GM19043 (cell line): ENCODE measurements around the gene STBD1.
"Not testable (repeated sequence)": the region's sequence is repeated elsewhere in the genome, so short reads cannot be mapped to it uniquely, and the experiment has no call there.

Experiments used
- ATAC-seq: cut with Tn5 transposase; IDR thresholded peaks from one replicate; pipeline ENCODE4 v1.9.1; 2021; ENCODE audit warnings: low read depth; ENCODE audit not compliant: unreplicated experiment

STBD1 gene

DNA sequence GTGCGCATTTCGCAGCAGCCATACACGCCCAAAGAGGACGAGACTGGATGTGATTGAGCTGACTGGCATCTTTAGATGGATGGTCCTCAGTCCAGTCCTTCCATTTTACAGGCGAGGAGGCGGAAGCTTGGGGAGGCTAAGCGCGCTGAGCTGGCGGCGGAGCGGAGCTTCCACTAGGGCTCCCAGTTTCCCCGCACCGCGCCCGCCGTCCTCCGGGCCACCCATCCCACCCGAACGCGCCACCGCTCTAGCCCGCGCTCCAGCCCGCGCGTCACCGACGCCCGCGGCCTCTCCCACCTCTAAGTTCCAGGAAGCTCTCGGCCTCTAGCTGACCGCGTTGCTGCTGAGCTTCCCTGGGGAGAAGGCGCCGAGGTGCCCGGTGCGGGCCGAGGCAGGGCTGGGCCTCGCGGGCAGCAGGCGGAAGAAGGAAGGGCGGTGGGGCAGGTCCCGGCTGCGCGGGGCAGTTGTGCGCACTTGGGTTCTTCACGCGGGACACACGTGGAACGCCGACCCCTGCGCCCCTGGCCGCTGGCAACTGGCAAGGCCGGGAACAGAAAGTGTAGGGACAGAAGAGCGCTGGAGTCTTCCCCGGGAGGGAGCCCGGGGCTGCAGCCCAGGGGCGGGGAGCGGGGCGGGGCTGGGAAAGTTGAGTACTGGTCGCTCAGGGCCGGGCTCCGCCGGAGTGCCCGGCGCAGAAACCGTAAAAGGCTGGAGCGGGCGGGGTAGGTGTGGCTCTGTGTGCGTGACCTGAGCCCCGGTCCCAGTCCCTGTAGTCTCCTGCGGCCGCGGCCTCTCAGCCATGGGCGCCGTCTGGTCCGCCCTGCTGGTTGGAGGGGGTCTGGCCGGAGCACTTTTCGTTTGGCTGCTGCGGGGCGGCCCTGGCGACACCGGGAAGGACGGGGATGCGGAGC lies at the start of gene STBD1:
TSS of gene STBD1 (plus strand) at position 763 of the 911 bp plus-strand sequence. CDS start at position 800, 37 bp downstream.
- ATAC-seq, result no peak

DNA sequence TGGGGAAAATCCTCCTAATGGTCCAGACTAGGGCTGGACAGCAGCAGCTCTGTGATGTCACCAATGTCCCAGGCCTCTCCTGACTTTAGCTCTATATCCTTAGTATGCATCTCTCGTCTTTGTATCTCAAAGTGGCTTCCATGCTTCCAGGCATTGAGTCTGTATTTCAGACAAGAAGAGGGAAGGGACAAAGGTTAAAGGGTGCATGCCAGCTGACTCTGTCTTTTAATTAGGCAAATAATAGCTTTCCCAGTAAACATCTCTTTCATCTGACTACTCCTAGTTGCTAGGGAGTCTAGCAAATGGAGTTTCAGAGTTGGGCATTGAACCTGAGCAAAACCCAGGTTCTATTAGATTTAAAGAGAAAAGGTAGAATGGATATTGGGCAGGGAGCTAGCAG lies 49.6 kb upstream of the STBD1 start:
- ATAC-seq, result no peak

DNA sequence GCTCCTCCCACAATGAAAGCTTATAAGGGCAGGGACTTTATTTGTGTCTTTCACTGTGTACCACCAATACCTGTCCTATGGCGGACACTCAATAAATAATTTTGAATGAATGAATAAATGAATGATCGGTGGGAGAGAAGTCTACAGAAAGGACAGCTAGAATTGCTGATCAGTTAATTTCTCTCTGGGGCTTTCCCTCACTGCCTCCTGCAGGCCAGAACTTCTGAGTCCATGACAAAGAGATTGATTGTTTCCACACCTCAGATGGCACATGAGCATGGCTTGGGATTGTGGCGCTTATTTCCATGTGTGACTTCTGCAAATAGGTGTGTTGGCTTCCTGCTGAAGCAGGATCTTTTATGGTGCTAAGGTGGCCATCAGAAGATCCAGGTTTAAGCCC lies 48.7 kb upstream of the STBD1 start:
- ATAC-seq, result no peak

DNA sequence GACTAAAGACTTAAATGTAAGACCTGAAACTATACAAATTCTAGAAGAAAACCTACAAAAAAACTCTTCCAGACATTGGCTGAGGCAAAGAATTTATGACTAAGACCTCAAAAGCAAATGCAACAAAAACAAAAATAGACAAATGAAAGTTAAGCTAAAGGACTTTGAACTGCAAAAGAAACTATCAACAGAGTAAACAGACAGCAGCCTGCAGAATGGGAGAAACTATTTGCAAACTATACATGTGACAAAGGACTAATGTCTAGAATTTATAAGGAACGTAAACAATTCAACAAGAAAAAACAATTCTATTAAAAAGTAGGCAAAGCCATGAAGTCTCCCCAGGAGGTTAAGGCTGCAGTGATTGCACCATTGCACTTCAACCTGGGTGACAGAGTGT lies 46.0 kb upstream of the STBD1 start:
- no peak for ATAC-seq

DNA sequence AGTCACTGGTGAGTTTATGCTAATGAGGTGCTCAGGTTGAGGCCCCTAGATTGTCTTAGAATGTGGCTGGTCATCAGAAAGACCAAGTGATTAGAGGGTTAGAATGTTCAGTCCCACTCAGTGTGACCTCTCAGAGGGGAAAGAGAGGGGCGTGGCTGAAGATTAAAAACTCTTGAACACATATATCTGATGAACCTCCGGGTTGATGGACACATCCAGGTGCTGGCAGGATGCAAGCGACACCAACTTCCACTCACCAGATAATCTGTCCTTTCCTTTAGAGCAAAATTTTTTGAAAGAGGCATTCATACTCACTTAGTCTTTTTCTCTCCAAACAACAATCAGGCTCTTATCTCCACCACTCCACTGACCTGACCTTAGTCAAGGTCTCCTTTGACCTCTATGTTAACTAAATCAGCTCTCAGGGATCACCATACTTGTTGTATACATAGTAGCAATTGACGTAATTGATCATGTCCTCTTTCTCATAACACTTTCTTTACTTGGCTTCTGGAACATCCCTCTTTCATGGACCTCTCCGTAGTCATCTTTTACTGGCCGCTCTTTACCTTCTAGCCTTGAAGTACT lies 40.8 kb upstream of the STBD1 start:
- no peak for ATAC-seq

DNA sequence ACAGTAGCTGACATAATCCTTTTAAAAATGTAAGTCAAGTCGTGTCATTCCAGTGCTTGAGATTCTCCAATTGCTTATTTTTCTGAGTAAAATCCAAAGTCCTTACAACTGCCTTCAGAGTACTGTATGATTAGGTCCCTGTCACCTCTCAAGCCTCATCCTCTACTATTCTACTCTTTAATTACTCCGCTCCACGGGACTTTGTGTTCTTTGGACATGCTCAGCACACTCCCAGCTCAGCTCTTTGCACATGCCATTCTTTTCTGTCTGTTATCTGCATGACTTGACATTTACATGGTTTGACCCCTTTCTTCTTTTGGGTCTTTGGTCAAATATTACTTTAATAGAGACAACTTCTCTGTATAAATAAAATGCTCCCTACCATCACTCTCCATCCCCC lies 39.9 kb upstream of the STBD1 start:
- no peak for ATAC-seq

DNA sequence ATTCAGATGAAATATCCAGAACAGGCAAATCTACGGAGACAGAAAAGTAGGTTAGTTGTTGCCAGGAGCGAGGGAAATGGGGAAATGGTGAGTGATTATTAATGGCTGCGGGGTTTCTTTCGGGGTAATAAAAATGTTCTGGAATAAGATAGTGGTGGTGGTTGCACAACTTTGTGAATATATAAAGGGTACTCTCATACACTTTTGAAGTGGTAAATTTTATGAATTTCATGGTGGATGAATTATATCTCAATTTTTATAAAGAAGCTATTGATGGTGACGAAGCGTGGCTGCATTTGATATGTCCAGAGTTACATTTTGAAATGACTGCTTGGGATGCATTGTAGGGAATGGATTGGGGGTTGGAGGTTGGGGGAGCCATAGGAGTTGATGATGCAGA lies 38.7 kb upstream of the STBD1 start:
- no peak for ATAC-seq

DNA sequence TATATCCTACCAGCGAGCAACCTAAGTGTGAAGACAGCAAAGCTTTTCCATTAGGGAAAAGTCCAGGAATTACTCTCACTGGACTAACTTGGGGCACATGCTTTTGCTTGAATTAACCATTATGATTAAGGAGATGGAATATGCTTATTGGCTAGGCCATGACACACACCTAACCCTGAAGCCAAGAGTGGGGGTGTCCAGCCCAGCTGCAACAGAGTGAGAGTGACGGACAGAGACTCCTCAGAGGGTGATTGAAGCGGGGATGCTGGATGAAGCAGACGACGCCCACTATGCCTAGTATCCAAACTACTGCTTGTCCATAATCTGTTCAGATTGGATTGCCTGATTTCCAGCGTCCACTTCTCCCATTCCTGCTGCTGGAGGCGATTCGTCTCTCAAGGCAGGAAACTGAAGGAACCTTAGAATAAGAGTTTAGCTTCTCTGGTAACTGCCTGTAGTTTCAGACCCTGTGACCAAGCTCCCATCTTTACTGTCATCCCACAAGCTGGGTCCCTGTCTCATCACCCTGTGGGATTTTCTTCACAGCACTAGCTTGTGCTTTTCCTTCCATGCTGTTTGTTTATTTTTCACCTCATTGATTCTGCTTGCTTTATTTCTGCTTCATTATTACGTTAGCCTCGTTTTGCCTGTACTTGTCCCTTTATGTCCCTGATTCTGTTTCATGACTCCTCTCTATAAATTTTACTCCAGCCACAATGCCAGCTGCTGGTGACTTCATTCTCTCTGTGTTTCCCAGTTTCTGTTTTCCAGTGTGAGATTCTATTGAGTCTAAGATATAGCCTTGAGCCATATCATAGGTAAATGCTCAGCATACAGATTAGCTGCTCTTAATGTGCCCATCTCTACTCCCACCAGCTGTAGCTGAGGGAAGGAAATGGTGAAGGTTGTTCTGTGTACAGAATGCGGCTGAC lies 36.0 kb upstream of the STBD1 start:
- no peak for ATAC-seq

DNA sequence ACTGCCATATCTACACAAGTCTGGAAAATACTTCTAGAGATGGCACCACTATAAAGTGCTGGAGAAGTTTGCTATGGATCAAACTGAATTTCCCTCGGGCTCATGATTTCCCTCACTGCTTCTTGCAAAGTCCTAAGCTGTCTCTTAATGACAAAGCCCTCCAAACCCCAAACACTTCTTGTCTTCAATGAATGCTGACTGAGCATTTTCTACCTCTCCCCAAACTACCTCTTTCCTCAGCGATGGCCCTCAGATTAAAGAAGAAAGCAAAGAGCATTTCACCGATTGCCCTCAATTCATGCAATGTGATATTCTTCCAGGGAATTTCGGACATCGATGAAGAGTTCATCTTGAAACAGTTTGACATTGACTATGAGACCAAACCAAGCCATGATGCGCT lies 35.3 kb upstream of the STBD1 start:
- no peak for ATAC-seq

DNA sequence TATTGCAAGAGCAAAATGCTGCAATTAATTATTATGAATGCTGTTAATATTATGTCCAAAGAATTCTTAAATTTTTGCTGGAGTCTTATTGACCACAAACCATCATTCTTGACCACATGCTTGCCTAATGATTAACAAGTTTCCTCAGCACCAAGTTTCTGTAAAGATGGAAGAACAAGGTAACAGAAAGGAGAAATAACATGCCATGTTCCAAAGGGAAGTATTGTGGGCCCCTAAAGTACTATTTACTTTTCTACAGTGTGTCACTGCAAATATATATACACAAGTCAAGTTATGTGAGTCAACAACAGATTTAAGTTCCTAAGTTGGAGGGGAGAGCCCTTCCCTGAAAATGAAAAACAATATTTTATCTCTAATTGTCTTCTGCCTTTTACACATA lies 34.5 kb upstream of the STBD1 start:
- ATAC-seq, result no peak

DNA sequence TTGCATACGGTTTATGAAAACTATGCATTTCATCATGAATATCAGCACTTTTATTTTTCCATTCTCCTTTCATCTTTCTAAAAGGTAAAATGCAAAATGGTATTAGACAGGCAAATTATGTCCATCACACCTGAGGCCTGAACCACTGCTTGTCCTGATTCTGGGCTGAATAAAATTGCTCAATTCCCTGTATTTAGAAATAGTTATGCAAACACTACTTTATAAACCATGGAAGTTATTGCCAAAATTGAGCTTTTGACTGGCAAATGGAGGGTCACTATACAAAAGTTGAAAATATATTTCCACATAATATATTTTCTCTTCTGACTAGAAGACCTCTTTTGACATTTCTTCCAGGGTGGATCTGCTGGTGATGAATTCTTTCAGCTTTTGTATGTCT lies 34.0 kb upstream of the STBD1 start:
- no peak for ATAC-seq

DNA sequence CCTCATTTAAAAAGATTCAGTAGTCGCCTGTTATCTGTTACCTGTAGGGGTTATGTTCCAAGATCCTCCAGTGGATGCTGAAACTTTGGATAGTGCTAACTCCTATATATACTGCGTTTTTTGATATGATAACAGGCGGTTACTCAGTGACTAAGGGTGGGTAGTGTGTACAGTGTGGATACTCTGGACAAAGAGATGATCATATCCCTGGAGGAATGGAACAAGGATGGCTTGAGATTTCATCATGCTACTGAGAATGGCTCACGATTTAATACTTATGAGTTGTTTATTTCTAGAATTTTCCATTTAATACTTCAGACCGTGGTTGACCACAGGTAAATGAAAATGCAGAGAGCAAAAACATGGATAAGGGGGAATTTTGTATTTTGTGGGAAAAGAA lies 33.5 kb upstream of the STBD1 start:
- no peak for ATAC-seq

DNA sequence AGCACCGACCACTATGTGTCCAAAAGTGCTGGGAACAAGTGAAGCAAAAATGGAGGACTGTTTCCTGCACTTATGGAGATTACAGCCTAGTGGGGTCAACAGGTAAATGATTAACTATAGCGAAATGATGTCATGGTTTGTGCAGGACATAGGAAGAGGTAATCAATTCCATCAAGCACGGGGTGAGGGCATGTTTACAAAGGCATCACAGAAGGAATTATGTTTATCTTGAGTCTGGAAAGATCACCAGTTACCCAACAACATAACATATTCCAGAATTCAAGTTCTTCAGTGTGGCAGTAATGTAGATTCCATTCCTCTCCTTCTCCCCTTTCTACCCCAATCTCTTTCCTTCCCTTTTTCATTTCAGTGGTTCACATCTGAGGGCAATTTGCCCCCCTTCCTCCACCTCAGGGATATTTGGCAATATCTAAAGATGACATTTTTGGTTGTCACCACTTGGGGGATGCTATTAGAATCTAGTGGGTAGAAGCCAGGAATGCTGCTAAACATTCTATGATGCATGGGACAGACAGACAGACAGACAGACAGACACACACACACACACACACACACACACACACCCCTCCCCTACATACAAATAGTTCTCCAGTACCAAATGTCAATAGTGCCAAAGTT lies 30.9 kb upstream of the STBD1 start:
- ATAC-seq, result no peak

DNA sequence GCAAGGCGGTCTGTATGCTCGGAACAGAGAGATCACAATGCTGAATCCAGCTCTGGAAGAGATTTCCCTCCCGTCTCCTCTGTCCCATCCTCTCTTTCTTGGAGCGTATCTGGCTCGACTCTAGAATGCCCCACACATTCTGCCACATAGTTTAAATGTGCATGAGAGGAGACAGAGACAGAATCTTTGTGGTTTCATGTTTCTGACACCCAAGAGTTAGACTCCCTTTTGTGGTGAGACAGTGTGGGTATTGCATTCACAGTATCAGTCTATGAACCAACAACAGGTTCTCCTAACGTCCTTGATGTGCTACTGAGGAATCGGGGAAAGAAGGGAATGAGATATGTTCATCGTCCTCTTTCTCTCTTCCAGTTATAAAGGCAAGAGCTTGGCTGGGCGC lies 29.7 kb upstream of the STBD1 start:
- ATAC-seq, result no peak

DNA sequence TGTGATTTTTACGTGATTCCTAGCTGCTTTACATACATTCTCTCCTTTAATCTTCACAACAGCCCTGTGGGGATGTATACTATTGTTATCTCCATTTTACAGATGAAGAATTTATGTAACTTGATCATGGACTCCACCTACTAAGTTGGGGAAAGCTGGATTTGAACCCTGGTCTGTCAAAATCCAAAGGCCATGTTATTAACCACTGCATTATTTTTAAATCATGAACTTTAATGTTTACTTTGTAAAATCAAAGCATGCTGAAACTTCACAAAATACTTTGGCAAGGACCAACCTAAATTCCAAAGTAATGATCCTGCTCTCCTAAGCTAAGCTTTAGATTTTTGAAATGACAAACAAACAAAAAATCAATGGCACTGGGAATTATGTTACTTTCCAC lies 28.9 kb upstream of the STBD1 start:
- ATAC-seq, result no peak

DNA sequence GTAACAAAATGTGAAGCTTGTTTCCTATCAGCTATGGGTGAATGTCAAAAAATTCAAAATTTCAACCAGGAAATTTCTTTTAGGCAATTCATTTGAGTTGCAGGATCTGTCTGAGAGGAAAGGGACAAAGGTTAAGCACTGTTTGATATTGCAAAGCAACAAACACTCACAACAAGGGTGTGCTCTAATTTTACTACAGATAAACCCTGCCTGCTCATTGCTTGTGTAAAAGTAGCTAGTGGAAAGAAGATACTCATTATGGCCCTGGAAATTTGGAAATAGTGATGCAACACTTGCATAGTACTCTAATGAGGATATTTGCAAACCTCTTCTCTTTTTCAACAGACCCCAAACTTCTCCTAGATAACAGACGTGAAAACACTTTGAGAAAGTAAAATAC lies 27.9 kb upstream of the STBD1 start:
- ATAC-seq, result no peak

DNA sequence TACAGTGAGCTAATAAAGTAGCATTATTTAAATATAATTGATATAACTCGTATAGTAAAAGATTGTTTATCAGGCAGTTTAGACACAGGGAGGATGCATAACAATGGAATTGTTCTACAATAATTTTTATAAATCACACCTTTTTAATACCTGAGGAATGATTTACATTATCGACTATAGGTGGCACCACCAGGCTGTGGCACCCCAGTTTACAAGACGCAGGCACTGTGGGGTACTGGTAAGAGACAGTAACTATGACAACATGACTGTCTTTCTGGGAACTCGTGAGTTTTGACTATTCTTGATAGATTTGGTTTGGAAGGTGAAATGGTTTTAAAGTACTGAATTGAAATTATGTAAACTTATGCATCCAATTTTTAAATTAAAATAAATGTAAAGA lies 27.1 kb upstream of the STBD1 start:
- no peak for ATAC-seq

DNA sequence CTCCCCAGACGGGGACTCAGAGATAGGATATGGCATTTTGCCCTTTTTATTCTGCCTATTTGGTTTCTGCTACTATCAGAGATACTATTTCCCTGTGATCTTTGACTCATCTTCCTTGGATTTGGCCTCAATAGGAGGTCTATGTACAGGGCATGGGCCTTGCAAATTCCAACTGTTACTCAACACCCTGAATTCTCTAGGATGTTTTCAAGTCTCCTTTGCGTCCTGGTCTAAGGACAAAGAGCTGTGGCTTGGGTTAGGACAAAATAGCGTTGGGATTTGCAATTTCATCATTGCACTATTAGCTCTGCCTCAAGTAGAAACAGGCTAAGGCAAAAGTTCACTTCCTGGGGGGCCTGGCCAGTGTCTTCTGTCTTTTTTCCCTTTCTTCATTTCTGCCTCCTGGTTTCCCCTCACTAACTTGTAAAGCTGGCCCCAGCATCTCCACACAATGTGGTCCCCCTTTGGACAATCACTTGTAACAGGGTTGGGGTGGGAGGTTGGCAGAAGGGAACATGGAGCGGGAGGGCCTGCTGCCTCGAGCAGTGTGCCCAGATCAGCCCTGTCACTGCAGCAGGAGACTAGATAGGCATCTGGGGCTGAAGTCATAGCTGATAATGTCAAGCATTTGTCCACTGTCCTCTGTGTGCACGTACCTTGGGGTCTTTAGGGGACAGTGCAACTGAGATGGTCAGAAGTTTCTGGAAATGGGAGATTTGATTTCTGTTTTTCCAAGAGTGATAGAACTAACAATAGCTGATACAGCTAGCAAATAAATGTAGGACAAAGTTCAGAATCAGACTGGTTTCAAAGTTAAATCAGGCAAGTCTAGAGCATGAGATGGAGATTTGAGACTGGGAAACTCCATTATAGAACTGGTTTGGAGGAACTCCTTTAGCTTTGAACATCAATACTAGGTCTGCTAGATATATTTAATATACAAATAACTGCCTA lies 25.8 kb upstream of the STBD1 start:
- ATAC-seq, result no peak

DNA sequence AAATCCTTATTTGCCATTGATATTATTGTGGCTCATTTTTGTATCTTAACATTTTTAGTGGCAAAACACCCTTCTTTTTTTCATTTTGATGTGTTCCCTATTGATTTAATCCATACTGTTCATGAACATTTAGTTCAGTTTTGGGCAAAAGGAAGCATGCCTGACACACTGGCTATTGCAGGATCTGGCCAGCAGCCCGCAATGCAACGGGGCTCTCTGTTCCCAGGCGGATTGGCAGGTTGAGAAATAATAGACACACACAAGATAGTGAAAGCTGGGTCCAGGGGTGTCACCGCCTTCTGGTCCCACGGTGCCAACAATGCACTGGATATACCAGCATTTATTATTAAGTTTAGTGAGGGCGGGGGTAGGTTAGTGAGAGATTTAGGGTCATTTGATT lies 24.9 kb upstream of the STBD1 start:
- not testable (repeated sequence) for ATAC-seq
